ENCODE results near the gene SLC38A3.

Gene SLC38A3

GRCh38 chr3:50204804-50205412 lies at the start of gene SLC38A3:
Gene SLC38A3 (plus strand): TSS chr3:50205271. CDS start chr3:50214200, 8,929 bp downstream.
- no peak within 1 kb of the TSS for H3K4me3 ChIP-seq (ENCODE audit: low read length)
- no peak for TF ChIP-seq CTCF (conservative IDR thresholded peaks at IDR 0.05; ENCODE audit: low read length)
- DNase-seq (ENCODE audit: low read depth): no peak

- no peak for TF ChIP-seq CTCF (conservative IDR thresholded peaks at IDR 0.05; ENCODE audit: low read length)
- H3K4me3 ChIP-seq (ENCODE audit: low read length): peak overlapping the region; percentile 59
- no peak for DNase-seq (ENCODE audit: low read depth)
Measured at GRCh38 chr3:50155491-50155878, 49.6 kb upstream of the SLC38A3 start.

GRCh38 chr3:50155891-50156290 lies 49.2 kb upstream of the SLC38A3 start:
- peak overlapping the region; percentile 59 for H3K4me3 ChIP-seq (ENCODE audit: low read length)
- no peak for DNase-seq (ENCODE audit: low read depth)
- TF ChIP-seq CTCF (conservative IDR thresholded peaks at IDR 0.05; ENCODE audit: low read length): no peak

- H3K4me3 ChIP-seq (ENCODE audit: low read length): peak overlapping the region; percentile 58
- DNase-seq (ENCODE audit: low read depth): no peak
- TF ChIP-seq CTCF (conservative IDR thresholded peaks at IDR 0.05; ENCODE audit: low read length): no peak
Measured at GRCh38 chr3:50156549-50157493, 48.2 kb upstream of the SLC38A3 start.

- no peak overlapping the region for H3K4me3 ChIP-seq (ENCODE audit: low read length)
- no peak for TF ChIP-seq CTCF (conservative IDR thresholded peaks at IDR 0.05; ENCODE audit: low read length)
- peak; percentile 37 for DNase-seq (ENCODE audit: low read depth)
Measured at GRCh38 chr3:50157827-50158529, 47.1 kb upstream of the SLC38A3 start.

- TF ChIP-seq CTCF (conservative IDR thresholded peaks at IDR 0.05; ENCODE audit: low read length): no peak; the same call in 1 of the 2 replicates
- no peak for DNase-seq (ENCODE audit: low read depth)
- no peak overlapping the region for H3K4me3 ChIP-seq (ENCODE audit: low read length)
Measured at GRCh38 chr3:50158530-50159146, 46.4 kb upstream of the SLC38A3 start.

All from AG10803 (cell line).